ENCODE results near the gene TRAPPC14. TPM values are rescaled to one million over a fixed set of nuclear protein-coding genes. Genes with fewer than 3 reads are reported as not detected.

The TRAPPC14 gene
- total RNA-seq, 3 donors from 2014 or later = 3.4 to 16.1 (median 12.6) TPM

GRCh38 chr7:100167912-100168323, 9.4 kb upstream of the TRAPPC14 start:
- no peaks in the 10 kb centered on the region for H3K9me3 ChIP-seq
- intact Hi-C loops (cut with DNase I; ENCODE audit: low total_unique reads) = loop anchor here (5.0 kb wide), 1 partner anchor 416 kb away; no protein-coding TSS in a partner anchor
- H3K4me1 ChIP-seq = no peaks in the 10 kb centered on the region
- H3K4me3 ChIP-seq = peak overlapping the region; percentile 46 to 65 (median 52)
- peak overlapping the region; percentile 45 to 56 for H3K27ac ChIP-seq
- H3K27me3 ChIP-seq = no peaks in the 10 kb centered on the region
- DNase-seq (ENCODE audit: low spot score in 2 of 2) = no peak
- no peaks in the 10 kb centered on the region for H3K36me3 ChIP-seq
- TF ChIP-seq POLR2A (IDR thresholded peaks at IDR 0.05) (no peak), POLR2AphosphoS5 (IDR thresholded peaks at IDR 0.05) (no peak), CTCF (IDR thresholded peaks at IDR 0.05) (no peak)

- DNase-seq (ENCODE audit: low spot score in 2 of 2) = no peak
- Histone ChIP-seq H3K4me3 (peak overlapping the region in 2 of 3 donors; percentile 46 to 52), H3K27me3 (no peaks in the 10 kb centered on the region), H3K27ac (no peak overlapping the region), H3K4me1 (no peaks in the 10 kb centered on the region), H3K36me3 (no peaks in the 10 kb centered on the region), H3K9me3 (no peaks in the 10 kb centered on the region)
- TF ChIP-seq POLR2A (IDR thresholded peaks at IDR 0.05) (no peak), CTCF (IDR thresholded peaks at IDR 0.05) (no peak), POLR2AphosphoS5 (IDR thresholded peaks at IDR 0.05) (no peak)
- intact Hi-C loops (cut with DNase I; ENCODE audit: low total_unique reads) = loop anchor here (5.0 kb wide), 1 partner anchor 415 kb away; no protein-coding TSS in a partner anchor
Observed at GRCh38 chr7:100166970-100167911, 8.7 kb upstream of the TRAPPC14 start.

- Histone ChIP-seq H3K4me3 (no peak overlapping the region), H3K27me3 (no peaks in the 10 kb centered on the region), H3K9me3 (no peaks in the 10 kb centered on the region), H3K27ac (no peak overlapping the region), H3K4me1 (no peaks in the 10 kb centered on the region), H3K36me3 (no peaks in the 10 kb centered on the region)
- intact Hi-C loops (cut with DNase I; ENCODE audit: low total_unique reads) = loop anchor here (5.0 kb wide), 1 partner anchor 414 kb away; no protein-coding TSS in a partner anchor
- no peak for TF ChIP-seq CTCF (IDR thresholded peaks at IDR 0.05)
- no peak for TF ChIP-seq POLR2AphosphoS5 (IDR thresholded peaks at IDR 0.05)
- TF ChIP-seq POLR2A (IDR thresholded peaks at IDR 0.05) = no peak
- no peak for DNase-seq (ENCODE audit: low spot score in 2 of 2)
Observed at GRCh38 chr7:100166317-100166940, 7.9 kb upstream of the TRAPPC14 start.

- Histone ChIP-seq H3K36me3 (no peaks in the 10 kb centered on the region), H3K27me3 (no peaks in the 10 kb centered on the region), H3K27ac (no peak overlapping the region), H3K4me3 (no peak overlapping the region), H3K4me1 (no peaks in the 10 kb centered on the region), H3K9me3 (no peaks in the 10 kb centered on the region)
- DNase-seq (ENCODE audit: low spot score in 2 of 2) = no peak
- intact Hi-C loops (cut with DNase I; ENCODE audit: low total_unique reads) = no loop called here
- TF ChIP-seq POLR2A (IDR thresholded peaks at IDR 0.05) = no peak
- TF ChIP-seq CTCF (IDR thresholded peaks at IDR 0.05) = no peak
- no peak for TF ChIP-seq POLR2AphosphoS5 (IDR thresholded peaks at IDR 0.05)
Observed at GRCh38 chr7:100163871-100164270, 5.3 kb upstream of the TRAPPC14 start.

Data from breast epithelium (tissue), 4 donors.